Ectodermal cell (in vitro differentiated cells): ENCODE data around the gene CDHR3. TPM values are rescaled to one million over a fixed set of nuclear protein-coding genes. Genes with fewer than 3 reads are reported as not detected.

Experiments used
- H3K27ac ChIP-seq: 2 replicates; pipeline ENCODE4 v1.7.0; 2013; ENCODE audit warnings: mild to moderate bottlenecking, low read depth, low read length; ENCODE audit not compliant: insufficient read depth, poor library complexity, severe bottlenecking
- H3K27me3 ChIP-seq: 2 replicates; pipeline ENCODE4 v1.7.0; 2013; ENCODE audit warnings: mild to moderate bottlenecking, low read length; ENCODE audit not compliant: insufficient read depth, control insufficient read depth, poor library complexity, severe bottlenecking
- H3K36me3 ChIP-seq: one replicate; pipeline ENCODE4 v1.7.0; 2013; ENCODE audit warnings: low read length; ENCODE audit not compliant: control insufficient read depth, insufficient read depth
- H3K4me1 ChIP-seq: one replicate; pipeline ENCODE4 v1.7.0; 2013; ENCODE audit warnings: low read length; ENCODE audit not compliant: control insufficient read depth, insufficient read depth
- H3K4me3 ChIP-seq: 2 replicates; pipeline ENCODE4 v1.7.0; 2013; ENCODE audit warnings: low read depth, low read length, control low read depth; ENCODE audit not compliant: insufficient read depth
- H3K9me3 ChIP-seq: 2 replicates; pipeline ENCODE4 v1.7.0; 2013; ENCODE audit warnings: mild to moderate bottlenecking, low read length, moderate library complexity; ENCODE audit not compliant: control insufficient read depth
- WGBS, 2 experiments: methylation state at CpG; one replicate each; pipeline ENCODE4 v1.1.7; 2013; ENCODE audit warnings: missing lambda C conversion rate in 2 of 2; 5-methylcytosine and 5-hydroxymethylcytosine counted together
- polyA plus RNA-seq, 4 experiments: library from polyadenylated mRNA; stranded (reverse); fragments of 50-300 nt; gene quantifications; one replicate each; pipeline ENCODE4 v1.2.3, GENCODE V29; 2013

Gene CDHR3, protein sequence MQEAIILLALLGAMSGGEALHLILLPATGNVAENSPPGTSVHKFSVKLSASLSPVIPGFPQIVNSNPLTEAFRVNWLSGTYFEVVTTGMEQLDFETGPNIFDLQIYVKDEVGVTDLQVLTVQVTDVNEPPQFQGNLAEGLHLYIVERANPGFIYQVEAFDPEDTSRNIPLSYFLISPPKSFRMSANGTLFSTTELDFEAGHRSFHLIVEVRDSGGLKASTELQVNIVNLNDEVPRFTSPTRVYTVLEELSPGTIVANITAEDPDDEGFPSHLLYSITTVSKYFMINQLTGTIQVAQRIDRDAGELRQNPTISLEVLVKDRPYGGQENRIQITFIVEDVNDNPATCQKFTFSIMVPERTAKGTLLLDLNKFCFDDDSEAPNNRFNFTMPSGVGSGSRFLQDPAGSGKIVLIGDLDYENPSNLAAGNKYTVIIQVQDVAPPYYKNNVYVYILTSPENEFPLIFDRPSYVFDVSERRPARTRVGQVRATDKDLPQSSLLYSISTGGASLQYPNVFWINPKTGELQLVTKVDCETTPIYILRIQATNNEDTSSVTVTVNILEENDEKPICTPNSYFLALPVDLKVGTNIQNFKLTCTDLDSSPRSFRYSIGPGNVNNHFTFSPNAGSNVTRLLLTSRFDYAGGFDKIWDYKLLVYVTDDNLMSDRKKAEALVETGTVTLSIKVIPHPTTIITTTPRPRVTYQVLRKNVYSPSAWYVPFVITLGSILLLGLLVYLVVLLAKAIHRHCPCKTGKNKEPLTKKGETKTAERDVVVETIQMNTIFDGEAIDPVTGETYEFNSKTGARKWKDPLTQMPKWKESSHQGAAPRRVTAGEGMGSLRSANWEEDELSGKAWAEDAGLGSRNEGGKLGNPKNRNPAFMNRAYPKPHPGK
- 3.0 TPM for polyA plus RNA-seq (2013, experiment 1 of 4)
- polyA plus RNA-seq (2013, experiment 2 of 4) = 2.4 TPM
- 3.5 TPM for polyA plus RNA-seq (2013, experiment 3 of 4)
- polyA plus RNA-seq (2013, experiment 4 of 4) = 1.9 TPM

GRCh38 chr7:105963038-105963667 is at the start of gene CDHR3:
Gene CDHR3 (plus strand): TSS chr7:105963264. CDS start chr7:105963319, 55 bp downstream.
- Histone ChIP-seq H3K27me3 (no peaks in the 10 kb centered on the region), H3K4me1 (no peaks in the 10 kb centered on the region), H3K4me3 (no peak within 1 kb of the TSS), H3K36me3 (no peaks in the 10 kb centered on the region), H3K9me3 (no peaks in the 10 kb centered on the region), H3K27ac (no peak within 1 kb of the TSS)
- WGBS, 2 experiments = 59 to 62% methylated on average over 4 of the region's 4 CpGs

DNA sequence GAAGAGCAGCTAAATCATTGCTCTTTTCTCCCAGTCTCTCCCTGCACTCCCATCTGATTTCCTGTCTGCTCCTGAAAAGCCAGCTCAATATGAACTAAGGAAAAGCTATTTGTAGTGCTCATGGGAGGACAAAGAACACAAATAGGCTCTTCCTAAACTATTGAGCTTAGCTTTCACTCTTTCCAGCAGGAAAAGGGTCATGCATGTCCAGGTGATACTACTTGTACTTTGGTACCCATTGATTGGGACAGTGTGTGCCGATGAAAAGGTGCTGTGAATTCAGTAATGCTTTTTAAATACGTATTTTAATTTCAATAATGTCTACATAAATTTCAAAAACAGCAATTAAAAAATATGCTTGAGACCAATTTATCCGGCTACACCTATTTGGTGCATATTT is 49.1 kb upstream of the CDHR3 start:
- H3K9me3 ChIP-seq = no peaks in the 10 kb centered on the region
- H3K4me1 ChIP-seq = no peaks in the 10 kb centered on the region
- no peaks in the 10 kb centered on the region for H3K36me3 ChIP-seq
- 100% methylated on average over 3 of the region's 3 CpGs for WGBS, 2 experiments
- H3K4me3 ChIP-seq = no peak overlapping the region
- H3K27ac ChIP-seq = no peak overlapping the region
- H3K27me3 ChIP-seq = no peaks in the 10 kb centered on the region

- Histone ChIP-seq H3K9me3 (no peaks in the 10 kb centered on the region), H3K4me3 (no peak overlapping the region), H3K4me1 (no peaks in the 10 kb centered on the region), H3K36me3 (no peaks in the 10 kb centered on the region), H3K27me3 (no peaks in the 10 kb centered on the region), H3K27ac (no peak overlapping the region)
- 94 to 95% methylated on average over 1 of the region's 1 CpG for WGBS, 2 experiments
Observed at GRCh38 chr7:105916603-105917002, 46.5 kb upstream of the CDHR3 start.

DNA sequence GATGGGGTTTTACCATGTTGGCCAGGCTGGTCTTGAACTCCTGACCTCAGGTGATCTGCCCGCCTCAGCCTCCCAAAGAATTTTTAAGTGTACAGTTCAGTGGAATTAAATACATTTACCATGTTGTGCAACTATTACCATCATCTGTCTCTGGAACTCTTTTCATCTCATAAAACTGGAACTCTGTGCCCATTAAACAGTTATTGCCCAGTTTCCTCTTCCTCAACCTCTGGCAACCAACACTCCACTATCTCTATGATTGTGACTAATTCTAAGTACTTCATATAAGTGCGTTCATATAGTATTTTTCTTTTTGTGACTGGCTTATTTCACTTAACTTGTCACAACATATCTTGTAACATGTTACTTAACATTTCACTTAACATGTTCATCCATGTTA is 45.4 kb upstream of the CDHR3 start:
- H3K4me3 ChIP-seq = no peak overlapping the region
- no peaks in the 10 kb centered on the region for H3K4me1 ChIP-seq
- 79 to 93% methylated on average over 1 to 2 of the region's 2 CpGs for WGBS, 2 experiments
- H3K9me3 ChIP-seq = no peaks in the 10 kb centered on the region
- no peak overlapping the region for H3K27ac ChIP-seq
- no peaks in the 10 kb centered on the region for H3K36me3 ChIP-seq
- H3K27me3 ChIP-seq = no peaks in the 10 kb centered on the region

- H3K36me3 ChIP-seq = no peaks in the 10 kb centered on the region
- H3K27me3 ChIP-seq = no peaks in the 10 kb centered on the region
- no peaks in the 10 kb centered on the region for H3K4me1 ChIP-seq
- 90 to 94% methylated on average over 4 of the region's 4 CpGs for WGBS, 2 experiments
- no peak overlapping the region for H3K27ac ChIP-seq
- H3K9me3 ChIP-seq = no peaks in the 10 kb centered on the region
- no peak overlapping the region for H3K4me3 ChIP-seq
Observed at GRCh38 chr7:105920766-105921165, 42.3 kb upstream of the CDHR3 start.

DNA sequence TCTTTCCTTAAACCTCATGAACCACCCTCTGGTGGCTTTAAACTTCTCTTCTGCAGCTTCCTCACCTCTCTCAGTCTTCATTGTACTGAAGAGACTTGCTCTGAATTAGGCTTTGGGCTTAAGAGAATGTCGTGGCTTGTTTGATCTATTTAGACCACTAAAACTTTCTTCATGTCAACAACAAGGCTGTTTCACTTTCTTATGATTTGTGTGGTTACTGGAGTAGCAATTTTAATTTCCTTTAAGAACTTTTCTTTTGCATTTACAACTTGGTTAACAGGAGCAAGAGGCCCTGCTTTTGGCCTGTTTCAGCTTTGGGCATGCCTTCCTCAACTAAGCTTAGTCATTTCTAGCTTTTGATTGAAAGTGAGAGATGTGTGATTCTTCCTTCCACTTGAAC is 38.1 kb upstream of the CDHR3 start:
- Histone ChIP-seq H3K36me3 (no peaks in the 10 kb centered on the region), H3K27ac (no peak overlapping the region), H3K4me1 (no peaks in the 10 kb centered on the region), H3K4me3 (no peak overlapping the region), H3K27me3 (no peaks in the 10 kb centered on the region), H3K9me3 (no peaks in the 10 kb centered on the region)
- WGBS, 2 experiments = 100% methylated on average over 1 of the region's 1 CpG

- Histone ChIP-seq H3K4me1 (no peaks in the 10 kb centered on the region), H3K27me3 (no peaks in the 10 kb centered on the region), H3K9me3 (no peaks in the 10 kb centered on the region), H3K4me3 (no peak overlapping the region), H3K27ac (no peak overlapping the region), H3K36me3 (no peaks in the 10 kb centered on the region)
- WGBS, 2 experiments = 91 to 94% methylated on average over 3 of the region's 3 CpGs
Observed at GRCh38 chr7:105926131-105926530, 36.9 kb upstream of the CDHR3 start.

- Histone ChIP-seq H3K27ac (no peak overlapping the region), H3K36me3 (no peaks in the 10 kb centered on the region), H3K9me3 (no peaks in the 10 kb centered on the region), H3K4me3 (no peak overlapping the region), H3K4me1 (peaks cover 12% of the 10 kb centered on the region), H3K27me3 (no peaks in the 10 kb centered on the region)
- 94 to 95% methylated on average over 4 of the region's 4 CpGs for WGBS, 2 experiments
Observed at GRCh38 chr7:105931179-105931578, 31.9 kb upstream of the CDHR3 start.

DNA sequence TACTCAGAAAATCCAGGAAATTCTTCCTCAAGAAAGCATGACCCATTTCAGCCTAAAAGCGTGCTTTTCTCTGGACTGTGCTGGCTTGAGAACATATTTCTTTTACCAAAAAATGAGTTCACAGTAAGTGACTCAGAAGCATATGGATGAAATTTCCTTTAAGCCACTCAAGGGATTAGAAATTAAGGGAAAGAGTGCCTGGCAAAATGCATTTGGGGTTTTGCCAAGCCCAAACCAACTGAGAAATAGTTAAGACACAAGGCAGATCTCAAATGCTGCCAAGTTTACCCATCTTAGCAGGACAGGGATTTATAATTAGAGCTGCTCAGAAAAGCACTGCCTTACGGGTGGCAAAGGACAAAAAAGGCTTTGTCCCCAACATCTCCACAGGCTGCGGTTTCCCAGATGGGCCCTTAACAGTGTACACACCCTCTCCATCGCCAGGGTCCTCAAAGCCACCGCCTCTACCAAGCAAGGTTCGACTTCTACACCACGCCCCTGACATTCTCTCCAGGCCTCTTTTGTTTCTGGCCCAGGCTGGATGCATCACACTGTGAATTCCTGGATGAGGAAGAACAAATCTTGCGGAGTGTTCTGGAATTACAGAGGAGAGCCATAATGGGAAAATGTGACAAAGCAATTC is 30.1 kb upstream of the CDHR3 start:
- H3K4me3 ChIP-seq = no peak overlapping the region
- H3K27me3 ChIP-seq = no peaks in the 10 kb centered on the region
- no peaks in the 10 kb centered on the region for H3K9me3 ChIP-seq
- H3K36me3 ChIP-seq = no peaks in the 10 kb centered on the region
- H3K27ac ChIP-seq = no peak overlapping the region
- peaks cover 12% of the 10 kb centered on the region for H3K4me1 ChIP-seq
- 48 to 50% methylated on average over 8 of the region's 8 CpGs for WGBS, 2 experiments
